Small intestine (tissue), 7 donors: Measurements from ENCODE around the gene PPHLN1. TPM values are rescaled to one million over a fixed set of nuclear protein-coding genes. Genes with fewer than 3 reads are reported as not detected.

Experiments
- DNase-seq, 2 donors: peaks; one replicate each; pipeline versions ENCODE4 v3.0.0 to v3.0.0-alpha.2; 2013
- FAIRE-seq: peaks from 2 replicates; lab custom pipeline; 2012; peaks lifted over from hg19 to GRCh38; lab: Jason Lieb, UNC
- H3K27ac ChIP-seq, 3 donors: one replicate each; pipeline ENCODE4 v1.5.1; 2013; ENCODE audit warnings: low read length in 2 of 3, mild to moderate bottlenecking in 2 of 3, control low read depth in 1 of 3, inconsistent platforms in 1 of 3, low read depth in 1 of 3, moderate library complexity in 1 of 3
- H3K27me3 ChIP-seq, 3 donors: one replicate each; pipeline ENCODE4 v1.6.1; 2013; ENCODE audit warnings: low read length in 3 of 3, inconsistent platforms in 1 of 3; ENCODE audit not compliant: control insufficient read depth in 3 of 3, insufficient read depth in 3 of 3
- H3K36me3 ChIP-seq, 3 donors: one replicate each; pipeline ENCODE4 v1.6.1; 2013; ENCODE audit warnings: low read length in 3 of 3, inconsistent platforms in 1 of 3, low read depth in 1 of 3, mild to moderate bottlenecking in 1 of 3, moderate library complexity in 1 of 3; ENCODE audit not compliant: control insufficient read depth in 3 of 3, insufficient read depth in 2 of 3
- H3K4me1 ChIP-seq, 3 donors: one replicate each; pipeline ENCODE4 v1.6.1; 2013; ENCODE audit warnings: low read length in 2 of 3, inconsistent platforms in 1 of 3, low read depth in 1 of 3, mild to moderate bottlenecking in 1 of 3, moderate library complexity in 1 of 3; ENCODE audit not compliant: control insufficient read depth in 3 of 3, insufficient read depth in 2 of 3
- H3K4me3 ChIP-seq, 3 donors: one replicate each; pipeline ENCODE4 v1.5.1; 2013; ENCODE audit warnings: low read length in 3 of 3, control low read depth in 1 of 3, inconsistent platforms in 1 of 3, low read depth in 1 of 3, mild to moderate bottlenecking in 1 of 3, moderate library complexity in 1 of 3
- H3K9me3 ChIP-seq, 2 donors: one replicate each; pipeline ENCODE4 v1.6.1; 2013; ENCODE audit warnings: low read depth in 1 of 2, low read length in 1 of 2; ENCODE audit not compliant: control insufficient read depth in 2 of 2, insufficient read depth in 1 of 2
- WGBS, 3 donors: extraction: QIAGEN DNeasy Blood & Tissue Kit; methylation state at CpG; one replicate each; pipeline ENCODE4 v1.1.7; 2013; 5-methylcytosine and 5-hydroxymethylcytosine counted together
- polyA plus RNA-seq, 4 donors: library from polyadenylated mRNA; stranded (reverse) in 3 of 4; unstranded in 1 of 4; fragments of 200-250 nt in 3 of 4; fragments of 120-200 nt in 1 of 4; gene quantifications; one replicate each; pipeline versions ENCODE4 v1.2.1 to v1.2.3, GENCODE V29; 2013
- donor health status: healthy with polysubstance abuse.
- donor health status: control.
- donor health status: control.
- donor health status: Bipolar disorder and iron deficiency.
- donor health status: healthy.

PPHLN1 gene
- polyA plus RNA-seq, 4 donors, result 25.7 to 55.4 (median 28.8) TPM

GRCh38 chr12:42483521-42483790, 157.5 kb downstream of the PPHLN1 start:
- H3K27ac ChIP-seq, result peak overlapping the region; percentile 29 to 74 (median 67)
- 1% methylated on average over 22 to 30 of the region's 30 CpGs for WGBS, 3 donors
- H3K36me3 ChIP-seq, result no peaks in the 10 kb centered on the region
- H3K9me3 ChIP-seq, result no peaks in the 10 kb centered on the region
- peaks cover 0 to 5% (median 2%) of the 10 kb centered on the region in 3 donors for H3K27me3 ChIP-seq
- FAIRE-seq (no peak), DNase-seq (no peak)
- H3K4me1 ChIP-seq, result no peaks in the 10 kb centered on the region
- peak overlapping the region; percentile 36 to 80 (median 74) for H3K4me3 ChIP-seq

DNA sequence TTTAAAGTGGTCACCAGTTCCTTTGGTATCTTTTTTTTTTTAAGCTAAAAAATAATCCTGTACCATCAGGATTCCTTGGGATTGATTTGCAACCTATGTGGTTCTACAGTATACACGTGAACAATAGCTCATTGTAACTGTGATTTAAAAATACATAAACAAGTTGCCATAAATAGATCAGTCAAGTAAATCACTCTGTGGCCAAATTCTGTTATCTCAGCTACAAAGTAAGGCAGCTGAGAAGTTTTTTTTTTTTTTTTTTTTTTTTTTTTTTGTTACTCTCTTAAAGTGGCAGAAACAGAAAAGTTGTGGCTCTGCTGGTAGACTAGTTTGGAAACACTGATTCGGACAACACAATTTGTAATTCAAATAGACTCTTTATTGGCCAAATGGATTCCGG, 159.0 kb downstream of the PPHLN1 start:
- no peak for FAIRE-seq
- no peaks in the 10 kb centered on the region for H3K9me3 ChIP-seq
- 57 to 63% (median 61%) methylated on average over 3 of the region's 3 CpGs for WGBS, 3 donors

GRCh38 chr12:42485823-42486222, 159.9 kb downstream of the PPHLN1 start:
- no peak overlapping the region for H3K4me3 ChIP-seq
- H3K4me1 ChIP-seq, result no peaks in the 10 kb centered on the region
- FAIRE-seq (no peak), DNase-seq (no peak)
- no peak overlapping the region for H3K27ac ChIP-seq
- H3K9me3 ChIP-seq, result no peaks in the 10 kb centered on the region
- no peaks in the 10 kb centered on the region for H3K36me3 ChIP-seq
- WGBS, 3 donors, result 77 to 92% (median 77%) methylated on average over 3 of the region's 3 CpGs
- H3K27me3 ChIP-seq, result peaks cover 0 to 5% (median 2%) of the 10 kb centered on the region in 3 donors

More for the DNA sequence above, 159.0 kb downstream of the PPHLN1 start:
- Histone ChIP-seq H3K4me1 (no peaks in the 10 kb centered on the region), H3K27me3 (peaks cover 0 to 5% (median 2%) of the 10 kb centered on the region in 3 donors), H3K36me3 (no peaks in the 10 kb centered on the region), H3K27ac (no peak overlapping the region), H3K4me3 (no peak overlapping the region)
- no peak for DNase-seq

- no peak overlapping the region for H3K4me3 ChIP-seq
Measured at GRCh38 chr12:42486407-42486806, 160.4 kb downstream of the PPHLN1 start.

GRCh38 chr12:42490261-42490842, 164.4 kb downstream of the PPHLN1 start:
- H3K4me1 ChIP-seq, result no peaks in the 10 kb centered on the region

More at GRCh38 chr12:42486407-42486806, 160.4 kb downstream of the PPHLN1 start:
- DNase-seq (no peak), FAIRE-seq (no peak)
- Histone ChIP-seq H3K9me3 (no peaks in the 10 kb centered on the region), H3K27ac (no peak overlapping the region), H3K4me1 (no peaks in the 10 kb centered on the region), H3K27me3 (peaks cover 0 to 5% (median 2%) of the 10 kb centered on the region in 3 donors), H3K36me3 (no peaks in the 10 kb centered on the region)
- 50 to 79% (median 64%) methylated on average over 2 of the region's 2 CpGs for WGBS, 3 donors

More at GRCh38 chr12:42490261-42490842, 164.4 kb downstream of the PPHLN1 start:
- Histone ChIP-seq H3K4me3 (no peak overlapping the region), H3K9me3 (no peaks in the 10 kb centered on the region), H3K36me3 (no peaks in the 10 kb centered on the region), H3K27ac (no peak overlapping the region), H3K27me3 (no peaks in the 10 kb centered on the region)
- DNase-seq (no peak), FAIRE-seq (no peak)
- WGBS, 3 donors, result 83 to 93% (median 89%) methylated on average over 5 of the region's 5 CpGs

Other genes starting within 250 kb of the PPHLN1 start
- 10 to 100 TPM in 1 of 4 donors, 1 to 10 TPM in 3; 1.8 to 12.7 (median 2.6) TPM for gene GXYLT1, start 181.3 kb upstream of the PPHLN1 start, polyA plus RNA-seq
- gene YAF2, start 87.9 kb upstream of the PPHLN1 start, polyA plus RNA-seq, result 10 to 100 TPM in 3 of 4 donors, 1 to 10 TPM in 1; 8.9 to 96.2 (median 24.8) TPM
- 10 to 100 TPM; 29.7 to 38.4 (median 35.2) TPM for gene ZCRB1, start 73 bp upstream of the PPHLN1 start, polyA plus RNA-seq